IMR-90 (cell line): ENCODE data around the gene LYVE1. TPM values are rescaled to one million over a fixed set of nuclear protein-coding genes. Genes with fewer than 3 reads are reported as not detected.

Experiments used
- ATAC-seq: fragments of 200-7000 bp; cut with Tn5 transposase; 2 replicates; pipeline ENCODE4 v1.9.1; 2020; ENCODE audit warnings: low read depth, mild to moderate bottlenecking, moderate library complexity
- BruUV-seq: library from RNA; stranded (reverse); fragments of 400-500 nt; replicated peaks from 2 replicates; lab custom pipeline; 2021; lab: Mats Ljungman, UMichigan
- CTCF ChIA-PET: fragments of 300-600 bp; formaldehyde crosslinking; extraction: SDS; loops from one replicate; lab custom pipeline; 2021; ENCODE audit warnings: antibody characterized with exemption; lab: Yijun Ruan, JAX
- POLR2A ChIA-PET: fragments of 300-600 bp; sonication (Branson Sonifier 250); formaldehyde crosslinking; loops from one replicate; lab custom pipeline; 2022; ENCODE audit warnings: antibody characterized with exemption; ENCODE audit not compliant: unreplicated experiment; lab: Charles Lee
- DNase-seq: peaks from one replicate; pipeline ENCODE4 v3.0.0; 2013
- H2AFZ ChIP-seq: replicated peaks from 2 replicates; pipeline ENCODE3; 2013; ENCODE audit warnings: low read length, mild to moderate bottlenecking; ENCODE audit not compliant: poor library complexity
- H2AK5ac ChIP-seq: 2 replicates; pipeline ENCODE4 v1.6.1; 2013; ENCODE audit warnings: low read depth, low read length, inconsistent platforms
- H2AK9ac ChIP-seq: replicated peaks from 2 replicates; pipeline ENCODE3; 2013; ENCODE audit warnings: mild to moderate bottlenecking, low read depth, low read length, moderate library complexity; ENCODE audit not compliant: poor library complexity
- H2BK120ac ChIP-seq: 2 replicates; pipeline ENCODE4 v1.6.1; 2013; ENCODE audit warnings: low read depth, low read length, inconsistent platforms
- H2BK15ac ChIP-seq: 3 replicates; pipeline ENCODE4 v1.6.1; 2013; ENCODE audit warnings: low read depth, low read length, inconsistent platforms
- H2BK20ac ChIP-seq: 2 replicates; pipeline ENCODE4 v1.6.1; 2013; ENCODE audit warnings: low read depth, mild to moderate bottlenecking, inconsistent platforms, low read length, moderate library complexity
- H2BK5ac ChIP-seq: 2 replicates; pipeline ENCODE4 v1.6.1; 2013; ENCODE audit warnings: mild to moderate bottlenecking, low read depth, low read length, inconsistent platforms; ENCODE audit not compliant: poor library complexity, severe bottlenecking
- H3K14ac ChIP-seq: replicated peaks from 2 replicates; pipeline ENCODE4 v1.6.1; 2013; ENCODE audit warnings: low read depth, low read length, inconsistent platforms
- H3K18ac ChIP-seq: 2 replicates; pipeline ENCODE4 v1.6.1; 2013; ENCODE audit warnings: low read depth, low read length, control low read depth
- H3K23ac ChIP-seq: 2 replicates; pipeline ENCODE4 v1.6.1; 2013; ENCODE audit warnings: low read depth, low read length, inconsistent platforms
- H3K27ac ChIP-seq: 2 replicates; pipeline ENCODE4 v1.5.1; 2013; ENCODE audit warnings: mild to moderate bottlenecking, control low read depth, low read length; ENCODE audit not compliant: insufficient read depth
- H3K27me3 ChIP-seq: 2 replicates; pipeline ENCODE4 v1.6.1; 2013; ENCODE audit warnings: low read length; ENCODE audit not compliant: control insufficient read depth, insufficient read depth
- H3K36me3 ChIP-seq: 2 replicates; pipeline ENCODE4 v1.6.1; 2013; ENCODE audit warnings: low read length, mixed read lengths; ENCODE audit not compliant: control insufficient read depth, insufficient read depth
- H3K4ac ChIP-seq: 2 replicates; pipeline ENCODE4 v1.6.1; 2013; ENCODE audit warnings: low read depth, low read length, inconsistent platforms
- H3K4me1 ChIP-seq: 2 replicates; pipeline ENCODE4 v1.6.1; 2013; ENCODE audit warnings: low read length, mixed read lengths; ENCODE audit not compliant: control insufficient read depth, insufficient read depth
- H3K4me2 ChIP-seq: 2 replicates; pipeline ENCODE4 v1.6.1; 2013; ENCODE audit warnings: low read depth, mild to moderate bottlenecking, control low read depth, low read length, moderate library complexity
- H3K4me3 ChIP-seq: 2 replicates; pipeline ENCODE4 v1.5.1; 2013; ENCODE audit warnings: low read depth, mild to moderate bottlenecking, control low read depth, low read length, moderate library complexity; ENCODE audit not compliant: insufficient read depth
- H3K56ac ChIP-seq: 2 replicates; pipeline ENCODE4 v1.6.1; 2013; ENCODE audit warnings: low read length, inconsistent platforms; ENCODE audit not compliant: insufficient read depth; ENCODE audit errors: extremely low read depth
- H3K79me1 ChIP-seq, 2 experiments: 2 replicates each; pipeline ENCODE4 v1.6.1; 2013; ENCODE audit warnings: low read length in 2 of 2, inconsistent platforms in 1 of 2, low read depth in 1 of 2
- H3K9ac ChIP-seq: 2 replicates; pipeline ENCODE4 v1.6.1; 2013; ENCODE audit warnings: low read depth, low read length, control low read depth
- H3K9me1 ChIP-seq: 2 replicates; pipeline ENCODE4 v1.6.1; 2013; ENCODE audit warnings: low read length, inconsistent platforms; ENCODE audit not compliant: insufficient read depth
- H3K9me3 ChIP-seq: 2 replicates; pipeline ENCODE4 v1.6.1; 2013; ENCODE audit warnings: low read length; ENCODE audit not compliant: control insufficient read depth, insufficient read depth
- H4K20me1 ChIP-seq: 2 replicates; pipeline ENCODE4 v1.6.1; 2013; ENCODE audit warnings: low read length, inconsistent platforms; ENCODE audit not compliant: insufficient read depth
- H4K5ac ChIP-seq: 2 replicates; pipeline ENCODE4 v1.6.1; 2013; ENCODE audit warnings: mild to moderate bottlenecking, low read depth, low read length, control low read depth
- H4K8ac ChIP-seq, 2 experiments: 2 replicates each; pipeline ENCODE4 v1.6.1; 2013; ENCODE audit warnings: low read depth in 2 of 2, low read length in 2 of 2, control low read depth in 1 of 2, inconsistent platforms in 1 of 2
- H4K91ac ChIP-seq: 2 replicates; pipeline ENCODE4 v1.6.1; 2013; ENCODE audit warnings: low read depth, low read length, inconsistent platforms; ENCODE audit not compliant: insufficient read depth
- CEBPB ChIP-seq: IDR thresholded peaks from 2 replicates; pipeline ENCODE4 v1.6.1; 2012; ENCODE audit warnings: low read depth, low read length, improper control_type of control experiment
- CHD1 ChIP-seq: IDR thresholded peaks from 2 replicates; pipeline ENCODE4 v1.6.1; 2012; ENCODE audit warnings: low read depth, low read length, improper control_type of control experiment
- FOS ChIP-seq: fragments of 150-350 bp; IDR thresholded peaks from 2 replicates; pipeline ENCODE4 v1.6.1; 2016; ENCODE audit warnings: low read depth, low read length
- MAZ ChIP-seq: IDR thresholded peaks from 2 replicates; pipeline ENCODE4 v1.6.1; 2012; ENCODE audit warnings: low read depth, mild to moderate bottlenecking, low read length, improper control_type of control experiment, moderate library complexity, borderline replicate concordance
- RCOR1 ChIP-seq: IDR thresholded peaks from 2 replicates; pipeline ENCODE4 v1.6.1; 2012; ENCODE audit warnings: mild to moderate bottlenecking, low read length, improper control_type of control experiment; ENCODE audit not compliant: insufficient replicate concordance
- RFX5 ChIP-seq: IDR thresholded peaks from 2 replicates; pipeline ENCODE4 v1.8.0; 2012; ENCODE audit warnings: low read depth, mild to moderate bottlenecking, low read length, moderate library complexity
- WGBS, 2 experiments: methylation state at CpG; one replicate each; pipeline versions ENCODE4 v1.1.5 to v1.1.7; 2013; ENCODE audit warnings: missing lambda C conversion rate in 2 of 2; ENCODE audit not compliant: insufficient read length in 1 of 2; ENCODE audit errors: extremely low coverage in 2 of 2; 5-methylcytosine and 5-hydroxymethylcytosine counted together
- dilution Hi-C: fragments of 300-500 bp; cut with HindIII; formaldehyde crosslinking; loops from one replicate; pipeline ENCODE4 v1.14.3; 2018; ENCODE audit warnings: low sequenced_read_pairs; ENCODE audit not compliant: unreplicated experiment
- in situ Hi-C: fragments of 300-500 bp; cut with MboI; formaldehyde crosslinking; loops from 3 replicates; pipeline ENCODE4 v1.14.3; 2019; ENCODE audit warnings: low sequenced_read_pairs, inconsistent platforms, mixed read lengths
- intact Hi-C: fragments of 100-400 bp; cut with micrococcal nuclease; formaldehyde crosslinking; loops from 2 replicates; pipeline ENCODE4 v1.10.0; 2022
- polyA plus RNA-seq, 3 experiments: library from polyadenylated mRNA; depleted of rRNA; stranded (reverse); fragments of >200 nt; gene quantifications; 2 replicates each; pipeline ENCODE4 v1.2.3, GENCODE V29; 2012; ENCODE audit warnings: low replicate concordance in 1 of 3
- total RNA-seq: library from RNA; depleted of rRNA; stranded (reverse); fragments of >200 nt; gene quantifications from 2 replicates; pipeline ENCODE4 v1.2.3, GENCODE V29; 2012

Gene LYVE1
- total and polyA plus RNA-seq, 2 of the 4 experiments (the other 2 are of a cell fraction): not detected

GRCh38 chr11:10604340-10604748 is 35.9 kb upstream of the LYVE1 start:
- DNase-seq (peak; percentile 53), ATAC-seq (0 out of 2 replicates have a peak, but pooled peaks have one; percentile 3)
- Histone ChIP-seq H3K23ac (peak overlapping the region; percentile 32), H3K36me3 (peaks cover 44% of the 10 kb centered on the region), H3K14ac (peak overlapping the region; percentile 94), H2BK20ac (peak overlapping the region; percentile 80), H3K79me1 (peaks cover 0 to 24% of the 10 kb centered on the region in 2 experiments; a peak in 2 of 4 replicates), H3K18ac (peak overlapping the region; percentile 56), H3K4me1 (peaks cover 38% of the 10 kb centered on the region), H2BK5ac (peak overlapping the region; percentile 79), H3K27me3 (no peaks in the 10 kb centered on the region), H3K27ac (peak overlapping the region; percentile 81), H2BK15ac (peak overlapping the region; percentile 87; the same call in 2 of the 3 replicates), H2AK5ac (peak overlapping the region; percentile 94), H3K9ac (peak overlapping the region; percentile 17), H2BK120ac (peak overlapping the region; percentile 93), H3K9me1 (peaks cover 38% of the 10 kb centered on the region), H4K5ac (peak overlapping the region; percentile 42), H3K56ac (peak overlapping the region; percentile 35; the same call in 1 of the 2 replicates), H3K4ac (peak overlapping the region; percentile 86), H2AK9ac (peak overlapping the region; percentile 68), H3K4me2 (0 out of 2 replicates have a peak overlapping the region, but pooled peaks have one; percentile 1), H2AFZ (peak overlapping the region; percentile 60), H4K20me1 (no peaks in the 10 kb centered on the region), H4K8ac (peak overlapping the region; percentile 19 to 93), H4K91ac (peak overlapping the region; percentile 91), H3K9me3 (no peaks in the 10 kb centered on the region), H3K4me3 (no peak overlapping the region)
- no TSS peak for BruUV-seq
- intact Hi-C loops (no loop called here), dilution Hi-C loops (no loop called here), in situ Hi-C loops (no loop called here)
- CTCF ChIA-PET: interaction anchor here (0.6 kb wide), 1 partner anchor 1464 kb away, joined by 3 read pairs; no protein-coding TSS in a partner anchor
- POLR2A ChIA-PET: no interaction called here
- WGBS, 2 experiments: 47% methylated on average over 5 of the region's 9 CpGs; no CpG with 5 or more reads in 1 of the 2 experiments
- TF ChIP-seq CEBPB (peak; percentile 59; the same call in 1 of the 2 replicates), MAZ (no peak), RCOR1 (no peak), FOS (no peak), CHD1 (no peak), RFX5 (no peak)
